ENCODE results near the gene KSR1.

- no peak for TF ChIP-seq POLR2A (IDR thresholded peaks at IDR 0.05)
- TF ChIP-seq CTCF (IDR thresholded peaks at IDR 0.05) = no peak
Measured at GRCh38 chr17:27430383-27430840, 25.8 kb upstream of the KSR1 start.
